A673 (cell line): Measurements from ENCODE around the gene ACP7. TPM values are rescaled to one million over a fixed set of nuclear protein-coding genes. Genes with fewer than 3 reads are reported as not detected.

Experiments
- BruUV-seq: library from RNA; stranded (reverse); fragments of 400-500 nt; replicated peaks from 2 replicates; lab custom pipeline; 2021; lab: Mats Ljungman, UMichigan
- CTCF ChIA-PET: fragments of 300-600 bp; sonication (Branson Sonifier 250); formaldehyde crosslinking; loops from one replicate; lab custom pipeline; 2022; ENCODE audit warnings: antibody characterized with exemption; lab: Charles Lee
- POLR2A ChIA-PET: fragments of 300-600 bp; sonication (Branson Sonifier 250); formaldehyde crosslinking; loops from one replicate; lab custom pipeline; 2022; ENCODE audit warnings: antibody characterized with exemption; ENCODE audit not compliant: low non-redundant PET; lab: Charles Lee
- DNase-seq: peaks from one replicate; pipeline ENCODE4 v3.0.0-alpha.2; 2015; ENCODE audit warnings: low spot score
- H3K27ac ChIP-seq: fragments of 200-600 bp; sonication (generic); 2 replicates; pipeline ENCODE4 v1.5.1; 2016; ENCODE audit warnings: mixed run types, low read depth, mild to moderate bottlenecking, mixed read lengths, antibody characterized with exemption, low read length; ENCODE audit not compliant: poor library complexity, severe bottlenecking
- H3K27me3 ChIP-seq: fragments of 200-600 bp; sonication (generic); replicated peaks from 2 replicates; pipeline ENCODE4 v1.6.1; 2017; ENCODE audit warnings: mixed run types, low read depth, mild to moderate bottlenecking, mixed read lengths, antibody characterized with exemption, low read length; ENCODE audit not compliant: insufficient read depth, poor library complexity
- H3K36me3 ChIP-seq: fragments of 200-600 bp; sonication (generic); 2 replicates; pipeline ENCODE4 v1.6.1; 2016; ENCODE audit warnings: mixed run types, mild to moderate bottlenecking, mixed read lengths, antibody characterized with exemption, low read length; ENCODE audit not compliant: insufficient read depth, poor library complexity, severe bottlenecking
- H3K4me1 ChIP-seq: fragments of 200-600 bp; sonication (generic); 2 replicates; pipeline ENCODE4 v1.6.1; 2017; ENCODE audit warnings: mixed run types, mild to moderate bottlenecking, mixed read lengths, antibody characterized with exemption, low read length; ENCODE audit not compliant: insufficient read depth, poor library complexity, severe bottlenecking
- H3K4me3 ChIP-seq: fragments of 200-600 bp; sonication (generic); 2 replicates; pipeline ENCODE4 v1.5.1; 2016; ENCODE audit warnings: low read depth, mixed run types, mild to moderate bottlenecking, mixed read lengths, low read length; ENCODE audit not compliant: poor library complexity, severe bottlenecking
- H3K9me3 ChIP-seq: fragments of 200-600 bp; sonication (generic); 2 replicates; pipeline ENCODE4 v1.6.1; 2016; ENCODE audit warnings: mixed run types, low read depth, mild to moderate bottlenecking, mixed read lengths, antibody characterized with exemption, low read length; ENCODE audit not compliant: poor library complexity, severe bottlenecking
- EZH2 ChIP-seq: fragments of 200-600 bp; sonication (generic); IDR thresholded peaks from 2 replicates; pipeline ENCODE4 v1.6.1; 2017; ENCODE audit warnings: borderline replicate concordance, low read depth, mild to moderate bottlenecking, mixed read lengths, antibody characterized with exemption, low read length; ENCODE audit not compliant: poor library complexity, severe bottlenecking
- intact Hi-C: fragments of 100-400 bp; cut with micrococcal nuclease; formaldehyde crosslinking; loops from one replicate; pipeline ENCODE4 v1.10.0; 2022; ENCODE audit not compliant: unreplicated experiment
- total RNA-seq: library from RNA; stranded (reverse); gene quantifications from 2 replicates; pipeline ENCODE4 v1.2.3, GENCODE V29; 2021
- TF ChIP-seq, protein P1 (sequence below): fragments of 300-800, 200-600 bp; sonication (generic); conservative IDR thresholded peaks from 2 replicates; pipeline ENCODE4 v1.5.1; 2017; ENCODE audit warnings: low read depth, mild to moderate bottlenecking, antibody characterized with exemption, low read length, moderate library complexity, mixed read lengths

Gene ACP7
- total RNA-seq, 1 experiment from 2014 or later, result not detected

DNA sequence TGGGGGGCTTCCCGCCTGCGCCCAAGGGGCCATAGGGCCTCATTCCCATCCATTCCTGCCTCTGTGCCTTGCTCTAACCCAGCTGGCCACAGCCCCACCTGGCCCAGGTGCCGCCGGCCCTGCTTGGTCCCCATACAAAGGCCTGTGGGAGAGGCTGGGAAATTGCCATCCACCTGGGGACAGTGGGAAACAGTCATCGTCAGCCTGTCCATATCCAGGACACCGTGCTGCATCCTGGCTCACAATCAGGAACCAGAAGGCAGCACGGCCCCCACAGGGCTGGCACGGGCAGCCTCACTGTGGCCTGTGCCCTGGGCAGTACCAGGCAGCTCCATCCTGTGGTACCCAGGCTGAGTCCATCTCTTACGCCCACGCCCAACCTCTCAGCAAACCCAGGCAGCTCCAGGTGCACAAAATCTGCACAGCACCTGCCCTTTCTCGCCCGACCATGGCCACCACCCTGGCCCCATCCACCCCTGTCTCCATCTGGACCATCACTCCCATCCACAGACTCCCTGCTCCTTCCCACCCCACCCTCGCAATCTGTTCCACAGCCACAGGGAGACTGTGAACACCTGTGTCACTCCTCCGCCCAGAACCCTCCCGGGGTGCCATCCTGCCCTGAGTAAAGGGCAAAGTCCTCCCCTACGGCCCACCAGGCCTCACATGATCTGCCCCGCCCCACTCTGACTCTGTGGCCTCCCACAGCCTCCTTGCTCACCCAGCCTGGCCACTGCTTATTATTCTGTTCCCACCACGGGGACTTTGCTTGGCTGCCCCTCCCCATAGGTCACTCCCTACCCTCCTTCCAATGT, 30.7 kb upstream of the ACP7 start:
- no peak for TF ChIP-seq EZH2
- TF ChIP-seq, protein P1, sequence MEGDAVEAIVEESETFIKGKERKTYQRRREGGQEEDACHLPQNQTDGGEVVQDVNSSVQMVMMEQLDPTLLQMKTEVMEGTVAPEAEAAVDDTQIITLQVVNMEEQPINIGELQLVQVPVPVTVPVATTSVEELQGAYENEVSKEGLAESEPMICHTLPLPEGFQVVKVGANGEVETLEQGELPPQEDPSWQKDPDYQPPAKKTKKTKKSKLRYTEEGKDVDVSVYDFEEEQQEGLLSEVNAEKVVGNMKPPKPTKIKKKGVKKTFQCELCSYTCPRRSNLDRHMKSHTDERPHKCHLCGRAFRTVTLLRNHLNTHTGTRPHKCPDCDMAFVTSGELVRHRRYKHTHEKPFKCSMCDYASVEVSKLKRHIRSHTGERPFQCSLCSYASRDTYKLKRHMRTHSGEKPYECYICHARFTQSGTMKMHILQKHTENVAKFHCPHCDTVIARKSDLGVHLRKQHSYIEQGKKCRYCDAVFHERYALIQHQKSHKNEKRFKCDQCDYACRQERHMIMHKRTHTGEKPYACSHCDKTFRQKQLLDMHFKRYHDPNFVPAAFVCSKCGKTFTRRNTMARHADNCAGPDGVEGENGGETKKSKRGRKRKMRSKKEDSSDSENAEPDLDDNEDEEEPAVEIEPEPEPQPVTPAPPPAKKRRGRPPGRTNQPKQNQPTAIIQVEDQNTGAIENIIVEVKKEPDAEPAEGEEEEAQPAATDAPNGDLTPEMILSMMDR, result no peak
- DNase-seq, result no peak
- Histone ChIP-seq H3K4me3 (no peak overlapping the region), H3K27ac (no peak overlapping the region), H3K4me1 (no peaks in the 10 kb centered on the region), H3K36me3 (no peaks in the 10 kb centered on the region), H3K27me3 (no peaks in the 10 kb centered on the region), H3K9me3 (no peaks in the 10 kb centered on the region)
- BruUV-seq, result no TSS peak
- ChIA-PET POLR2A (no interaction called here), CTCF (no interaction called here)
- intact Hi-C loops, result loop anchor here (5.0 kb wide), 1 partner anchor 274 kb away; no protein-coding TSS in a partner anchor

DNA sequence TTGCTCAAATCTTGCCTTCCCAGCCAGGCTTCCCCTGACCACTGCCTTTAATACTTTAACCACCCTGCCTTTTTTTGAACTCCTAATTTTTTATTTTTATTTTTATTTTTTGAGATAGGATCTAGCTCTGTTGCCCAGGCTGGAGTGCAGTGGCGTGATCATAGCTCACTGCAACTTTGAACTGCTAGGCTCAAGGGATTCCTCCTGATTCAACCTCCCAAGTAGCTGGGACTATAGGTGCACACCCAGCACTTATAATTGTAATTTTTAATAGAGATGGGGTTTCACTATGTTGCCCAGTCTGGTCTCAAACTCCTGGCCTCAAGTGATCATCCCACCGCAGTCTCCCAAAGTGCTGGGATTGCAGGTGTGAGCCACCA, 30.1 kb upstream of the ACP7 start:
- Histone ChIP-seq H3K4me3 (no peak overlapping the region), H3K9me3 (no peaks in the 10 kb centered on the region), H3K4me1 (no peaks in the 10 kb centered on the region), H3K36me3 (no peaks in the 10 kb centered on the region), H3K27me3 (no peaks in the 10 kb centered on the region), H3K27ac (no peak overlapping the region)
- ChIA-PET CTCF (no interaction called here), POLR2A (no interaction called here)
- no peak for DNase-seq
- intact Hi-C loops, result loop anchor here (5.0 kb wide), 1 partner anchor 273 kb away; no protein-coding TSS in a partner anchor
- BruUV-seq, result no TSS peak
- TF ChIP-seq, protein P1, result no peak
- no peak for TF ChIP-seq EZH2

DNA sequence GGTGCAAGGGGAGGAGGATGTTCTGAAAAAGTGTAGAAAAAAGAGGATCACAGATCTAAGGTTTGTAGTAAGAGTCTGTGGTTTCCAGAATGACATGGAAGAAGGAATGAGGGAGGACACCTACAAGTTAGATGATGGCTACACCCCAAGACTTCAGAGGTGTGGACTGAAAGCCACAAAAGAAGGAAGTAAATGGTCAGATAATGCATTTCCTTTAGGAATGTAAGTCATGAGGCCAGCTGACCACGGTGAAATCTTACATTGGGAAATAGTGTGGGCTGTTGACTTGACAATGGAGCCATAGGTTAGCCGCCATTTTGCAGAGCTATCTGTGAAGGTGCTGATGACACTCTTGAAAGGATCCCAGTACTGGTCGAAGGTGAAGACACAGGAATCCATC, 26.6 kb upstream of the ACP7 start:
- H3K27ac ChIP-seq, result no peak overlapping the region
- no peaks in the 10 kb centered on the region for H3K27me3 ChIP-seq
- TF ChIP-seq EZH2, result no peak
- TF ChIP-seq, protein P1, result no peak
- ChIA-PET CTCF (no interaction called here), POLR2A (no interaction called here)
- no peaks in the 10 kb centered on the region for H3K4me1 ChIP-seq
- H3K36me3 ChIP-seq, result no peaks in the 10 kb centered on the region
- intact Hi-C loops, result no loop called here
- H3K4me3 ChIP-seq, result no peak overlapping the region
- DNase-seq, result no peak
- no TSS peak for BruUV-seq
- H3K9me3 ChIP-seq, result no peaks in the 10 kb centered on the region
